D721Med (cell line): ENCODE measurements around the gene TMEM144.

ENCODE experiments used
- DNase-seq: peaks from one replicate; pipeline ENCODE4 v3.0.0; 2011; ENCODE audit warnings: low spot score; ENCODE audit not compliant: insufficient read length
- FAIRE-seq: peaks from 2 replicates; lab custom pipeline; 2011; peaks lifted over from hg19 to GRCh38; lab: Jason Lieb, UNC
- TF ChIP-seq, protein P1 (sequence below): IDR thresholded peaks from 2 replicates; pipeline ENCODE4 v1.5.1; 2012; ENCODE audit warnings: mild to moderate bottlenecking, control low read depth; ENCODE audit not compliant: insufficient read depth; ENCODE audit errors: missing control alignments

Gene TMEM144

DNA sequence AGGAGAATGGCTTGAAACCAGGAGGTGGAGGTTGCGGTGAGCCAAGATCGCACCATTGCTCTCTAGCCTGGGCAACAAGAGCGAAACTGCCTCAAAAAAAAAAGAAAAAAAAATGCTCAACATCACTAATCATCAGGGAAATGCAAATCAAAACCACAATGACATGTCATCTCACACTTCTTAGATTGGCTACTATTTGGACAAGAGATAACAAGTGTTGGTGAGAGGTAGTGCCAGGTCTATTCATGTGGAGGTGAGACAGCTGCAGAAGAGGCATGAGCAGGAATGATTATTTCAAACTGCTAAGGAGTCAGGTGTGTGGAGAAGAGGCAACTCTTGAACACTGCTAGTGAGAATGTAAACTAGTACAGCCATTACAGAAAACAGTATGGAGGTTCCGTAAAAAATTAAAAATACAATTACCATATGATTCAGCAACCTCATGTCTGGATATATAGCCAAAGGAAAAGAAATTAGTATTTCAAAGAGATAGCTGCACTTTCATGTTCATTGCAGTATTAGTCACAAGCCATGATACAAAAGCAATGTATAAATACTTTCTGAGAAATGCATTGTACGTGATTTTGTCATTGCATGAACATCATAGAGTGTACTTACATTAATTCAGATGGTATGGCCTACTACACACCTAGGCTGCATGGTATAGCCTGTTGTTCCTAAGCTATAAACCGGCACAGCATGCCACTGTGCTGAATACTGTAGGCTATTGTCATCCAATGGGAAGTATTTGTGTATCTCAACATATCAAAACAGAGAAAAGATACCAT is 75.3 kb downstream of the TMEM144 start:
- DNase-seq: no peak
- no peak for FAIRE-seq
- TF ChIP-seq, protein P1, sequence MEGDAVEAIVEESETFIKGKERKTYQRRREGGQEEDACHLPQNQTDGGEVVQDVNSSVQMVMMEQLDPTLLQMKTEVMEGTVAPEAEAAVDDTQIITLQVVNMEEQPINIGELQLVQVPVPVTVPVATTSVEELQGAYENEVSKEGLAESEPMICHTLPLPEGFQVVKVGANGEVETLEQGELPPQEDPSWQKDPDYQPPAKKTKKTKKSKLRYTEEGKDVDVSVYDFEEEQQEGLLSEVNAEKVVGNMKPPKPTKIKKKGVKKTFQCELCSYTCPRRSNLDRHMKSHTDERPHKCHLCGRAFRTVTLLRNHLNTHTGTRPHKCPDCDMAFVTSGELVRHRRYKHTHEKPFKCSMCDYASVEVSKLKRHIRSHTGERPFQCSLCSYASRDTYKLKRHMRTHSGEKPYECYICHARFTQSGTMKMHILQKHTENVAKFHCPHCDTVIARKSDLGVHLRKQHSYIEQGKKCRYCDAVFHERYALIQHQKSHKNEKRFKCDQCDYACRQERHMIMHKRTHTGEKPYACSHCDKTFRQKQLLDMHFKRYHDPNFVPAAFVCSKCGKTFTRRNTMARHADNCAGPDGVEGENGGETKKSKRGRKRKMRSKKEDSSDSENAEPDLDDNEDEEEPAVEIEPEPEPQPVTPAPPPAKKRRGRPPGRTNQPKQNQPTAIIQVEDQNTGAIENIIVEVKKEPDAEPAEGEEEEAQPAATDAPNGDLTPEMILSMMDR: no peak

DNA sequence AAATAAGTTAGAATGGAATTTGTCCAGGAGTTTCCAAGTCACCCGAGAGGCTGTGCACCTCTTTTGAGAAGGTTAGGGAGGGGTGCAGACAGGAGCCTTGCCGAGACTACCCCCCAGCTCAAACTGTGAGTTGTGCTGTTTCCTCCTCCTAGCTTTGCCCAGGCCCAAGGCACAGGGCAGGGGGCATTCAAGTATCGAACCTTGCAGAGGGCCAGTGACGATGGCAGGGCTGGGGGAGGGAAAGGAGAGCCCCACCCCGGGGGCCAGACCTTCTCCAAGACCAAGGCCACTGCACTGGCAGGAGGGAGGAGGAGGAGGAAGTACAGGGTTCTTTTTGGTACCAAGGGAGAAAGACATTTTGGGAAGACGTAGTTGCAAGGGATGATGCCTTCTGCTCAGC is 80.6 kb downstream of the TMEM144 start:
- TF ChIP-seq, protein P1: no peak
- DNase-seq: no peak
- no peak for FAIRE-seq

DNA sequence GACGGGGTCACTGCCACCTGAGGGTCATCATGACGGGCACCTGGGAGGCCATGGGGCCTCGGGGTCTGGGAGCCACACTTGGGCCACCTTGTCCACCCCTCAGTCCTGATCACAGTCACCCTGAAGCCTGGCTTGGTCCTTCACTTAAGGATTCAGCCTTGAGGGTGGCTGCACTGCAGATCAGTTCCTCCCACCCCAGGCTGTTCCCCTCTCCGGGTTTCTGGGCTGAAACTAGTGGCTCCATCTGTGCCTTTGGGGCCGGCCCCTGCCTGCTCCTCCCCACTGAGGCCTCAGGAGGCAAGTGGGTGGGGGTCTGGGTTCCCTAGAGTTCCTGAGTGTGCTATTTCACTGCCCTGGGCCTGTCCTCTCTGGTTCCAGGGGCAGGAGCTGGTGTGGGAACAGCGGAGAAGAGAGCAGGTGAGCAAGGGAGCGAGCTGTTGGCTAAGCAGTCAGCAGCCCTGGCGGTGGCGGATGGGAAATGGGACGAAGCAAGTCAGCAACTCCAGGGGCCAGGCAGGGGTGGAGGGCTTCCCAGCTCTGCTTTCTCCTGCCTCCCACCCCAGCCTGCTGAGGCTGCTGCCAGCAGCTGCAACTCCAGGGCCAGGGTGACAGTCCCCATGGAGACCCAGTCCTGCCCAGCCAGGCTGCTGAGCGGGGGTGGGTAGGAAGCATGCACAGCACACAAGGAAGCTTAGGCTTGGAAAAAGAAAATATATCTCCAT is 81.2 kb downstream of the TMEM144 start:
- no peak for DNase-seq
- no peak for FAIRE-seq
- TF ChIP-seq, protein P1: no peak

DNA sequence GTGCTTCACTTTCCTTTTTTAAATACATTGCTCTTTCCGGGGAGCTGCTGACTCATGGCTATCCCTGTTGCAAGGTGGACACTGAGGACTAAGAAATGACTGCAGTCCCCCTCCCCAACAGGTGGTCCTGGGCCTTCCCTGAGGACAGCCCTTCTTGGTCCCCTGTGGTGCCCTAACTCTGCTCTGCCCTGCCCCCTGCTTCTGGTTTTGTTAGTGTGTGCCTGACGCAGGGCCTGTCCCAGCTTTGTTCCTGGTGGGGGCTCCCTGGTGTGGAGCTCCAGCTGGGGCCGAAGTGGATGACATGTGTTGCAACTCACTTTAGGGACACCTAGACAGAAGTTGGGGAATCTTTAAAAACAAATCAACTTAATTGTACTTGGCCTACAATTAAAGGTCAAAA is 81.9 kb downstream of the TMEM144 start:
- TF ChIP-seq, protein P1: no peak
- FAIRE-seq (no peak), DNase-seq (no peak)

DNA sequence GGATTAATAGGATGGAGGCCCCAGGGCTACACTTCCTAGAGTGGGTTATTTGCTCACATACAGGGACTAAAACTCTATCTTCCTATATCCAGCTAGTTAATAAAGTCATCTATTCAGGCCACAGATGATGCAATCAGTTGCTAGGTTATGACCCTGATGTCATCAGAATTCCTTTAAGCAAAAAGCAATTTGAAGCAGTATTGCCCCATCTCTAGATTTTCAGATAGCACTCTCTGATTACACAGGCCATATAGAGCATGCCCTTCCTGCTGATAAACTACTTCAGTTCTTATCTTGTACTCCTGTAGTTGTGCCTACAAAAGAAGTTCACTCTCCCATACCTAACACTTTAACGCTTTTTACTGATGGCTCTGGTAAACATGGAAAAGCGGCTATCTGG is 84.8 kb downstream of the TMEM144 start:
- no peak for DNase-seq
- TF ChIP-seq, protein P1: no peak
- FAIRE-seq: no peak

DNA sequence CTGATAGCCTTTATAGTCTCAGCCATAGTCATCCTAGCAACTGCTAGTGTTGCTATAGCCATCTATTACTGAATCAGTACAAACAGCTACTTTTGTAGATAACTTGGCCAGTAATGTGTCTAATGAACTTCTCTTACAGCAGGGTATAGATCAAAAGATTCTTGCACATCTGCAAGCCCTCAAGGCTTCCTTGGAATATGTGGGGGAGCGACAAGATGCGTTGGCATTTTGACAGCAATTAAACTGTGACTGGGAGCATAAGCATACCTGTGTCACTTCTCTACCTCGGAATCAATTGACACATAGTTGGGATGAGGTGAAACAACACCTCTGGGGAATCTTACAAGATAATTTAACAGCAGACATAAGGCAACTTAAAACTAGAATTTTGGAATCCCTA is 87.6 kb downstream of the TMEM144 start:
- no peak for DNase-seq
- FAIRE-seq: no peak
- TF ChIP-seq, protein P1: no peak
